GM12875 (cell line): Measurements from ENCODE around the gene KMT2C.

Experiments
- H3K4me3 ChIP-seq: one replicate; pipeline ENCODE4 v1.5.1; 2011; ENCODE audit warnings: low read depth, low read length, control low read depth
- CTCF ChIP-seq: IDR thresholded peaks from 2 replicates; pipeline ENCODE4 v1.5.1; 2011; ENCODE audit warnings: low read depth, mild to moderate bottlenecking, control low read depth, inconsistent platforms, low read length, moderate library complexity, borderline replicate concordance; ENCODE audit not compliant: insufficient read depth

KMT2C gene

GRCh38 chr7:152105205-152105604 is 330.6 kb downstream of the KMT2C start:
- TF ChIP-seq CTCF, result no peak
- H3K4me3 ChIP-seq, result no peak overlapping the region

DNA sequence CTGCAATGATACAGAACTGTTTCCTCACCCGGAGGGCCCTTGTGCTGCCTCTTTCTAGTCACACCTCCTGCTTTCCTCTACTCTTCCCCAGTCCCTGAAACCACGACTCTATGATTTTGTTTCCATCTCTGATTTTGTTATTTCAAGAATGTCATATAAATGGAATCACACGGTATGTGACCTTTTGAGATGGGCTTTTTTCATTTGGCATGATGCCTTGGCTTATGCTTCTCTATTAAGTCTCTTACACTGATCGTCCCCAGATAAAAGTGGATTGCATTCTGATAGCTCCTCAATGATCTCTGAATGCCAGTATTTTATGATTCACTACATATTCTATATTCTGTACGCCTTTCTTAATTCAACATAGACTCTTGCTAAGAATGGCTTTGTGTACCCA is 332.1 kb downstream of the KMT2C start:
- no peak overlapping the region for H3K4me3 ChIP-seq
- TF ChIP-seq CTCF, result no peak

GRCh38 chr7:152103066-152103465 is 332.7 kb downstream of the KMT2C start:
- TF ChIP-seq CTCF, result no peak
- H3K4me3 ChIP-seq, result no peak overlapping the region

GRCh38 chr7:152097330-152097729 is 338.5 kb downstream of the KMT2C start:
- no peak overlapping the region for H3K4me3 ChIP-seq
- no peak for TF ChIP-seq CTCF

DNA sequence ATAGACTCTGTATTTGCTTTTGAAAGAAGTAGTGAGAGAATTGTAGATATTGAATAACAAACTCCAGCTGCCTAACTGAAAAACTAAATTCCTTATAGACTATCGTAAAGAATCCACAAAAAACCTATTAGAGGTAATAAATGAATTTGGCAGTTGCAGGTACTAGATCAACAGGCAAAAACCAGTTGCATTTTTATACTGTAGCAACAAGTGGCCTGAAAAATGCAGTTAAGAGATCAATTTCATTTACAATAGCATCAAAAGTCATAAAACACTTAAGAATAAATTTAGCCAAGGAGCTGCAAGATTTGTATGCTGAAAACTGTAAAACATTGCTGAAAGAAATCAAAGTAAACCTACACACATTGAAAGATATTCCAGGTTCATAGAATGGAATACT is 340.0 kb downstream of the KMT2C start:
- TF ChIP-seq CTCF, result no peak
- no peak overlapping the region for H3K4me3 ChIP-seq

- TF ChIP-seq CTCF, result no peak
- H3K4me3 ChIP-seq, result no peak overlapping the region
Observed at GRCh38 chr7:152093717-152094116, 342.1 kb downstream of the KMT2C start.

DNA sequence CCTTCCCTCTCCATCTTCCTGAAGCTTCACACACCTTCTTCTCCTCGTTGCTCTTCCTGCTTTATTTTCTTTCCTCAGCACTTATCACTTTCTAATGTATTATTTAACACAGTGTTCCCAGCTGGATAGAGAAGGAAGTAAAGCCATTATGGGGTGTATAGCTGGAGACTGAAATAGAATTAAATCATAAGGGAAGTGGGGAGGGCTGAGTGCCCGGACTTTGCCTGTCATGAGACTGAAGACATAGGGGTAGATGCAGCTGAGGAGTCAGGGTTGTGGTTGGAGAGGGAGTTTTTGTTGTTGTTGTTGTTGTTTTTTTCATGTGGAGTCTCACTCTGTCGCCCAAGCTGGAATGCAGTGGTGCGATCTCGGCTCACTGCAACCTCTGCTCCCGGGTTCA is 345.1 kb downstream of the KMT2C start:
- H3K4me3 ChIP-seq, result no peak overlapping the region
- no peak for TF ChIP-seq CTCF
